ENCODE data around the gene NLRC5.

Gene NLRC5

DNA sequence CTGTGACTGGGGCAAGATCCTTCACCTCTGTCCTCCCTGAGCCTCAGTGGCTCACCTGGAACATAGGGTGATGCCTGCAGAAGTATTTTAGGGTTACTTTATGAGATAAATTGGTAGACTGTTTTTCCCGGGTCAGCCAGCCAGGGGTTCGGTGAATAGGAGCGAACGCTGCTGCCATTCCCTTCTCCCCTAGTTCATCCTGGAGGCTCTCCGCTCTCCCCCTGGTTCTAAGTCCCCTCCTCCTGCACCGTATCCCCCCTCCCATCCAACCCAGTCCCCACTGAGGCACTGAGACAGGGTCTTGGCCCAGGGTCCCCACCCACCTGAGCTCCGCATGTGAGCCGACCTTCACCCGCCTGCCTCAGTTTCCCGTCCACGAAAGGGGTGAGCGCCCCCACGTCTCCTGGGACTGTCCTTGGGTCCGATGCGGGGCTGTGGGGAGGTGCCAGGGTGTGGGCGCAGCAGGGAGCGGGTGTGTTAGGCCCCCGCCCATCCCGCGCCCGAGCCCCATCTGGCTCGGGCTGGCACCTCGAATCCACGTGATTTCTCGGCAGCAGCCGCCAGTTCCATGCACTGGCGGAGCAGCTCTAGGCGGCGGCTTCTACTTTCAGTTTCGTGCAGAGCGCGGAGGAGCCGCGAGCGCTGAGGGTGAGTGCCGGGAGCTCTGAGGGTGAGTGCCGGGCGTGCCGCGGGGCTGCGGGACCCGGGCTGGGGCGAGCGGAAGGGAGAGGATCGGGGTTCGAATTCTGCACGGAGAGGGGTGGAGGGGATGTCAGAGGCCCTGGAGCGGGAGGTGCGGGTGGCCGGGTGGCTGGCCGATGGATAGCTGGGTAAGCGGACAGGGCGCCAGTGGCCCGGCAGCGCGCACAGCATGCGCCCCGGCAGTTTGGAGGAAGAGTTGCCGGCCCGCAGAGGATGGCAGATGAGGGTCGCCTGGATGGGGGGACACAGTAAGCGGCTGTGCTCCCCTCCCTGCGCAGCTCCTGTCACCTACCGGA lies at the start of gene NLRC5:
TSS of gene NLRC5 (plus strand) at position 610 of the 998 bp plus-strand sequence. CDS start 31,156 bp downstream, outside the sequence.
- TF ChIP-seq, protein P1, sequence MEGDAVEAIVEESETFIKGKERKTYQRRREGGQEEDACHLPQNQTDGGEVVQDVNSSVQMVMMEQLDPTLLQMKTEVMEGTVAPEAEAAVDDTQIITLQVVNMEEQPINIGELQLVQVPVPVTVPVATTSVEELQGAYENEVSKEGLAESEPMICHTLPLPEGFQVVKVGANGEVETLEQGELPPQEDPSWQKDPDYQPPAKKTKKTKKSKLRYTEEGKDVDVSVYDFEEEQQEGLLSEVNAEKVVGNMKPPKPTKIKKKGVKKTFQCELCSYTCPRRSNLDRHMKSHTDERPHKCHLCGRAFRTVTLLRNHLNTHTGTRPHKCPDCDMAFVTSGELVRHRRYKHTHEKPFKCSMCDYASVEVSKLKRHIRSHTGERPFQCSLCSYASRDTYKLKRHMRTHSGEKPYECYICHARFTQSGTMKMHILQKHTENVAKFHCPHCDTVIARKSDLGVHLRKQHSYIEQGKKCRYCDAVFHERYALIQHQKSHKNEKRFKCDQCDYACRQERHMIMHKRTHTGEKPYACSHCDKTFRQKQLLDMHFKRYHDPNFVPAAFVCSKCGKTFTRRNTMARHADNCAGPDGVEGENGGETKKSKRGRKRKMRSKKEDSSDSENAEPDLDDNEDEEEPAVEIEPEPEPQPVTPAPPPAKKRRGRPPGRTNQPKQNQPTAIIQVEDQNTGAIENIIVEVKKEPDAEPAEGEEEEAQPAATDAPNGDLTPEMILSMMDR (IDR thresholded peaks at IDR 0.05; ENCODE audit: low read depth, low read length) = no peak
- H3K4me3 ChIP-seq (ENCODE audit: low read depth, low read length) = peak within 1 kb of the TSS; percentile 77

DNA sequence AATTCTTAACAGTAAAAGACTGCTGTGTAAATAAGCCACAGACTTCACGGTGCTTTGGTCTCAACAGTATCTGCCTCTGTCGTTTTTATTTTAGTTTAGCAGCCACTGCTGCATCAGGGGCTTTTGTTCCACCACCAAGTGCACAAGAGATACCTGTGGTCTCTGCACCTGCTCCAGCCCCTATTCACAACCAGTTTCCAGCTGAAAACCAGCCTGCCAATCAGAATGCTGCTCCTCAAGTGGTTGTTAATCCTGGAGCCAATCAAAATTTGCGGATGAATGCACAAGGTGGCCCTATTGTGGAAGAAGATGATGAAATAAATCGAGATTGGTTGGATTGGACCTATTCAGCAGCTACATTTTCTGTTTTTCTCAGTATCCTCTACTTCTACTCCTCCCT lies 49.6 kb upstream of the NLRC5 start:
- H3K4me3 ChIP-seq (ENCODE audit: low read depth, low read length) = no peak overlapping the region
- TF ChIP-seq, protein P1 (IDR thresholded peaks at IDR 0.05; ENCODE audit: low read depth, low read length) = no peak

- TF ChIP-seq, protein P1 (IDR thresholded peaks at IDR 0.05; ENCODE audit: low read depth, low read length) = no peak
- H3K4me3 ChIP-seq (ENCODE audit: low read depth, low read length) = no peak overlapping the region
These were observed 48.3 kb upstream of the NLRC5 start for GRCh38 chr16:56941092-56941491.

GRCh38 chr16:56941856-56942331 lies 47.5 kb upstream of the NLRC5 start:
- no peak overlapping the region for H3K4me3 ChIP-seq (ENCODE audit: low read depth, low read length)
- TF ChIP-seq, protein P1 (IDR thresholded peaks at IDR 0.05; ENCODE audit: low read depth, low read length) = no peak

DNA sequence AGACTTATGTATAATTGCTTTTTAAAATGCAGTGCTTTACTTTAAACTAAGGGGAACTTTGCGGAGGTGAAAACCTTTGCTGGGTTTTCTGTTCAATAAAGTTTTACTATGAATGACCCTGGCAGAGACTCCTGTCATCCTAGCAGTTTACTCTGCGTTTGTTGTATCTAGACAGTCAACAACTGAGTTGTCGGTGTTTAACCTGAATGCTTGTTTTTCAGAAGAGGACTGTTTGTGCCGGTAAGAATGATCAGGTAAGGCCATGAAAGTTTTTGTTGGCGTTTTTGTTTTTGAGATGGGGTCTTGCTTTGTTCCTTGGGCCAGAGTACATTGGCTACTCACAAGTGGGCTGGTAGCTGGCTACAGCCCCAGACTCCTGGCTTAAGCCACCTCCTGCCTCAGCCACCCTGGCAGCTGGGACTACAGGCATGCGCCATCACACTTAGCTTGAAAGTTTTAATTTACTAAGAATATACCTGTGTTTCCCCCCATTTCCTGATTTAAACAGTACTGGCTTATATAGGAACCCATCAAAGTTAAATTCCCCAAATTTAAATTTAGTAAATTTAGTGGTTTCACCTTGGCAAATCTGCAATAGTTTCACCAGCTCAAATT lies 45.5 kb upstream of the NLRC5 start:
- no peak overlapping the region for H3K4me3 ChIP-seq (ENCODE audit: low read depth, low read length)
- TF ChIP-seq, protein P1 (IDR thresholded peaks at IDR 0.05; ENCODE audit: low read depth, low read length) = no peak

DNA sequence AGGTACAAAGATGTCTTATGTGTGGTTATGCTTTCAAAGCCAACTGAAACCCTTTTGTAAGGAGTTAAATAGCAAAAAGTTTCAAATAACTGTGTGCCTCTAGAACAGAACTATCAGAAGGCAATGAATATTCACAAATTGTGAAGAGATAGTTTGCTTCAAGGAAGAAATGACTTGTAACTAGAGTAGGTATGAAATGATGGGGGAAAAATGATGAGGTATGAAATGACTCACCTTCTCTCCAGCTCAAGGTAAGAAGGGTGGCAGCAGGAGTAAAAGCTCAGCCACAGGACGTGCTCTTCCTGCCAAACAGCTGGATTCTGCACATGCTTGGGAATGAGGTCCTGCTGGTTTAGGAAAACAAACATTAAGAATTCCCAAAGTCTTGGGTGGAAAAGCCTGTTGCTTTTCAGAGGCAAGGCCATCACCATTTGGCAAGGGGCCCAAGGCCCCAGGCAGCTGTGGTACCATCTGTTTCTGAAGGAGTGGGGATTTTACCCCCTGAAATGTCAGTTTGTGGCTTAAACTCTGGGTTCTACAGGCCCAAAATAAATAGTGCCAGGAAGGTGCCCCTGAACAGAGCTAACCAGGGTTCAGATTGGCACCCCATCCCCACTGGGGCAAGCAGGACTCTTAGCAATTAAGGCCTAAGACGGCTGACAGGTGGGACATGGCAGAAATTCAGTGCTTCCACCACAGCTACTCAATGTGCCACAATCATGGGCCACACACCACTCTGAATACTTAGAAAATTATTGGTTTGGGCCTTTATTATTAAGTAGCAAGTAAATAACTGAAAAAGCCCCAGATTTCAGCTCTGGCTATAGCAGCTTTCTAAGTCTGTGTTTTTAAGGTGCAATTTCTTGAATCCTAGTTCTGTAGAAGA lies 44.2 kb upstream of the NLRC5 start:
- TF ChIP-seq, protein P1 (IDR thresholded peaks at IDR 0.05; ENCODE audit: low read depth, low read length) = no peak
- no peak overlapping the region for H3K4me3 ChIP-seq (ENCODE audit: low read depth, low read length)

All from WI38 (cell line).